H1 (cell line): ENCODE measurements around the gene KIF25. TPM values are rescaled to one million over a fixed set of nuclear protein-coding genes. Genes with fewer than 3 reads are reported as not detected.

ENCODE experiments used
- HDAC2 ChIP-seq, 2 experiments: fragments of 300-600 bp in 1 of 2; sonication (generic) in 1 of 2; IDR thresholded peaks; 2 replicates each; pipeline ENCODE4 v1.6.1; 2011 to 2012; ENCODE audit warnings: low read depth in 2 of 2, low read length in 2 of 2, mild to moderate bottlenecking in 2 of 2, moderate library complexity in 2 of 2, borderline replicate concordance in 1 of 2, inconsistent platforms in 1 of 2
- RNF2 ChIP-seq: fragments of 200-900, 300-1000 bp; sonication (generic); IDR thresholded peaks from 2 replicates; pipeline ENCODE4 v1.7.1; 2016; ENCODE audit warnings: borderline replicate concordance, low read depth, mild to moderate bottlenecking, antibody characterized with exemption, low read length; ENCODE audit not compliant: poor library complexity, severe bottlenecking; ENCODE audit errors: missing control alignments
- SIX5 ChIP-seq: IDR thresholded peaks from 2 replicates; pipeline ENCODE4 v1.6.1; 2011; ENCODE audit warnings: mild to moderate bottlenecking, low read depth, low read length
- TEAD4 ChIP-seq: IDR thresholded peaks from 2 replicates; pipeline ENCODE4 v1.6.1; 2012; ENCODE audit warnings: low read depth, low read length, inconsistent platforms, mixed read lengths
- polyA plus RNA-seq, 7 experiments: library from polyadenylated mRNA; depleted of rRNA in 3 of 7; stranded (reverse) in 5 of 7; unstranded in 2 of 7; fragments of >200 nt in 5 of 7; fragments of 200-250 nt in 2 of 7; gene quantifications; 1 replicate in 5 of 7; 2 replicates in 1 of 7; 4 replicates in 1 of 7; pipeline versions ENCODE4 v1.2.1 to v1.2.3, GENCODE V29; 2011 to 2013; ENCODE audit warnings: missing spikeins in 2 of 7, mixed read lengths in 2 of 7
- total RNA-seq: library from RNA; stranded (reverse); fragmentation: NEBNext Ultra II Directional; extraction: Animal tissue kit (Norgen Biotek cat#: 25700); gene quantifications from 2 replicates; pipeline ENCODE4 v1.2.1, GENCODE V29; 2021

KIF25 gene
- total and polyA plus RNA-seq, 2 of the 8 experiments (the other 6 are each of a cell fraction or from before 2014, with no cell fraction given), result 1.5 to 2.0 TPM

GRCh38 chr6:167987396-167988153 lies 9.9 kb upstream of the KIF25 start (continued):
- TF ChIP-seq SIX5 (no peak), HDAC2 (IDR thresholded peaks at IDR 0.05; ENCODE audit: borderline replicate concordance in 1 of 2, low read depth in 2 of 2, low read length in 2 of 2) (no peak), RNF2 (no peak), TEAD4 (no peak)
